ENCODE measurements around the gene MCM10.
A peak's percentile ranks its signal among the peaks of the same experiment; 100 is the strongest.

The MCM10 gene

GRCh38 chr10:13160934-13161856 lies at the start of gene MCM10:
TSS of gene MCM10 (plus strand) at chr10:13161558. CDS start at chr10:13164203, 2,645 bp downstream.
- peak; percentile 71 for TF ChIP-seq CTCF (conservative IDR thresholded peaks at IDR 0.05; ENCODE audit: control insufficient read depth, insufficient read depth, low read depth, low read length)
- DNase-seq (ENCODE audit: low read depth) = peak; percentile 99
- H3K4me3 ChIP-seq (ENCODE audit: control insufficient read depth, low read depth, low read length) = peak within 1 kb of the TSS; percentile 79

GRCh38 chr10:13113544-13113943 lies 47.8 kb upstream of the MCM10 start:
- no peak for DNase-seq (ENCODE audit: low read depth)
- TF ChIP-seq CTCF (conservative IDR thresholded peaks at IDR 0.05; ENCODE audit: control insufficient read depth, insufficient read depth, low read depth, low read length) = no peak
- H3K4me3 ChIP-seq (ENCODE audit: control insufficient read depth, low read depth, low read length) = no peak overlapping the region

DNA sequence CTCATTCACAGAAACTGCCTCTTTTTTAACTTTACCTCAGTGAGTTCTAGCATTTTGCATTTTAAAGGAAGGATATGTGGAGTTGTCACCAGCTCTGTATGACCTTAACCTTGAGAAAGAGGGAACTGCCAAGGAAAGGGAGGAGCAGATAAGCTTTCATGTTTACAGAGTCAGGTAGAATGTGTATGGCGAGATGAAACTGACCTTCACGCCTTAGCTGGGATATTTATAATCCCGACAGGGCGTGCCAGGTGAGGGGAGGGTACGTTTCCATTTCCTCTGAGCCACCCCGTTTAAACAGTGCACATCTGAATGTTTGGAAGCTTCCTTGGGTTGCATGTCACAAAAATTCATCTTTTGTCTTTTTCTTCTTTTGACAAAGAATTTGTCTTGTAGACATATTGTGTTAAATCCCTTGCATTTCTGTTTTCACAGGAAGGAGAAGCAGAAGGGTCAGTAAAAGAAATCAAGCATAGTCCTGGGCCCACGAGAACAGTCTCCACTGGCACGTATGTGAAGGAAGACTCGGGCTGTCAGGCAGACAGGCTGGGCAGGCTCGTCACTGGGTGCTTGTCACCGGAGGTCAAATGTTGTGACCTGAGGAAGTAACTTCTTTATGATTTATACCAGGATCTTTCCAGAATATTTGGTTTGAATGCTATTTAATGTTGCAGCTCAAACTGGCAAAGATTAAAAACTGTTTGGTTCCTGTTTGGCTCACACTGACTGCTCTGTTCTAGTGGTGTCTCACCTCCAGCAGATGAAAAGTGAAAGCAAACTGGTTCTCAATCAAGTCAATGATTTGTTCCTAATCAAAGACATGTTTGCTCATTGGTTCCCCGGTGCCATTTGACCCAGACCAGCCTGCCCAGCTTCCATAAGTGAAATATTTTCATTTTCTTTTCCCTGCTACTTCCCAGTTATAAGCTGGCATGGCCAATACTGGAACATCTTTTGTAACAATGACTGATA lies 45.2 kb upstream of the MCM10 start:
- no peak for TF ChIP-seq CTCF (conservative IDR thresholded peaks at IDR 0.05; ENCODE audit: control insufficient read depth, insufficient read depth, low read depth, low read length)
- no peak overlapping the region for H3K4me3 ChIP-seq (ENCODE audit: control insufficient read depth, low read depth, low read length)
- DNase-seq (ENCODE audit: low read depth) = no peak

GRCh38 chr10:13117841-13118783 lies 43.2 kb upstream of the MCM10 start:
- DNase-seq (ENCODE audit: low read depth) = no peak
- no peak for TF ChIP-seq CTCF (conservative IDR thresholded peaks at IDR 0.05; ENCODE audit: control insufficient read depth, insufficient read depth, low read depth, low read length)
- no peak overlapping the region for H3K4me3 ChIP-seq (ENCODE audit: control insufficient read depth, low read depth, low read length)

DNA sequence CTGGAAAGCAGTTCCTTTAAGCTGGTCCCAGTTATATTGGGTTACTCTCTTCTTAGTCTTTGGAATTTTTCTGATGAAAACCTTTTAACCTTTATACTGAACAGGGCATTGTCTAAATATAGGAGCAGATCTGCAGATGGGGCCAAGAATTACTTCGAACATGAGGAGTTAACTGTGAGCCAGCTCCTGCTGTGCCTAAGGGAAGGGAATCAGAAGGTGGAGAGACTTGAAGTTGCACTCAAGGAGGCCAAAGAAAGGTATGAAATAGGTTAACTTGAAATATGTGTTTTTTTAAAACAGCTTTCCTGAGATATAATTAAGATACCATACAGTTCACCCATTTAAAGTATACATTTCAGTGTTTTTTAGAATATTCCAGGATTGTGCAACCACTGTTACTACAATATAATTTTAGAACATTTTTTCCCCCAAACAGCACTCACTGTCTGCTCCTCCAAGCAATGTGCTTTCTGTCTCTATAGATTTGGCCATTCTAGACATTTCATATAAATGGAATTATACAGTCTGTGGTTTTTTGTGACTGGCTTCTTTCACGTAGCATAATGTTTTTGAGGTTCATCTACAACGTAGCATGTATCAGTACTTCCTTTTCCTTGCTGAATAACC lies 42.5 kb upstream of the MCM10 start:
- no peak overlapping the region for H3K4me3 ChIP-seq (ENCODE audit: control insufficient read depth, low read depth, low read length)
- DNase-seq (ENCODE audit: low read depth) = no peak
- TF ChIP-seq CTCF (conservative IDR thresholded peaks at IDR 0.05; ENCODE audit: control insufficient read depth, insufficient read depth, low read depth, low read length) = no peak
